Activated CD8-positive, alpha-beta memory T cell treated with anti-CD3 and anti-CD28 coated beads for 48 hours (primary cell): ENCODE measurements around the gene TCF7L1.
"Not testable (repeated sequence)": the region's sequence is repeated elsewhere in the genome, so short reads cannot be mapped to it uniquely, and the experiment has no call there.

Experiments used
- DNase-seq, 3 experiments: peaks; one replicate each; pipeline ENCODE4 v3.0.0-alpha.2; 2020; ENCODE audit warnings: low read depth in 2 of 3, low spot score in 2 of 3

Gene TCF7L1

DNA sequence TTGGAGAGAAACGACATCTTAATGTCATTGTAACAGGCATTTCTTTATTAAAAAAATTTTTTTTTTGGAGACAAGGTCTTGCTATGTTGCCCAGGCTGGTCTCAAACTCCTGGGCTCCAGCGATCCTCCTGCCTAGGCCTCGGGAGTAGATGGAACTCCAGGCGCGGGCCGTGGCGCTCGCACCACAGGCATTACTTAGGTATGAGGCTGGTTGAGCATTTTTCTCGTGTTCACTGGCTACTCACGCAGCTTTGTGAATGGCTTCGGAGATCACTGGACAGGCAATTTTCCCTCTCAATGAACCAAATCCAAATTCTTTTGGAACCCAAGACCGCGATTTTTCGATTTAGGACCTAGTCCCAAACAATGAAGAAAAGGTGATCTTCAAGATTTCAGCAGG is 795 bp upstream of the TCF7L1 start:
- no peak for DNase-seq

DNA sequence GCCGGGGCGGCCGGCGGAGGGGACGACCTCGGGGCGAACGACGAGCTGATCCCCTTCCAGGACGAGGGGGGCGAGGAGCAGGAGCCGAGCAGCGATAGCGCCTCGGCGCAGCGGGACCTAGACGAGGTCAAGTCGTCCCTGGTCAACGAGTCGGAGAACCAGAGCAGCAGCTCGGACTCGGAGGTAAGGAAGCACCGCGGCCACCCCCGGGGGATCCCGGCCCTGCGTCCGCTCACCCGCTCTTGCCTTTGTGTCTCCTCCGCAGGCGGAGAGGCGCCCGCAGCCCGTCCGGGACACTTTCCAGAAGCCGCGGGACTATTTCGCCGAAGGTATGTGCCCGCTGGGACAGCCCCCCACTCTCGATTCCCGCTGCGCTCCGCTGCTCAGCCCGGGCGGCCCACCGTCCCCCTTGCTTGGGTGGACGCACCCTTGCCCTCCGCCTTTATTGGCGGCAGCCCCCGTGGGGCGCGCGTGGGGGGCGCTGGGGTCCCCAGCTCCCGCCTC is 611 bp downstream of the TCF7L1 start:
- DNase-seq = no peak

DNA sequence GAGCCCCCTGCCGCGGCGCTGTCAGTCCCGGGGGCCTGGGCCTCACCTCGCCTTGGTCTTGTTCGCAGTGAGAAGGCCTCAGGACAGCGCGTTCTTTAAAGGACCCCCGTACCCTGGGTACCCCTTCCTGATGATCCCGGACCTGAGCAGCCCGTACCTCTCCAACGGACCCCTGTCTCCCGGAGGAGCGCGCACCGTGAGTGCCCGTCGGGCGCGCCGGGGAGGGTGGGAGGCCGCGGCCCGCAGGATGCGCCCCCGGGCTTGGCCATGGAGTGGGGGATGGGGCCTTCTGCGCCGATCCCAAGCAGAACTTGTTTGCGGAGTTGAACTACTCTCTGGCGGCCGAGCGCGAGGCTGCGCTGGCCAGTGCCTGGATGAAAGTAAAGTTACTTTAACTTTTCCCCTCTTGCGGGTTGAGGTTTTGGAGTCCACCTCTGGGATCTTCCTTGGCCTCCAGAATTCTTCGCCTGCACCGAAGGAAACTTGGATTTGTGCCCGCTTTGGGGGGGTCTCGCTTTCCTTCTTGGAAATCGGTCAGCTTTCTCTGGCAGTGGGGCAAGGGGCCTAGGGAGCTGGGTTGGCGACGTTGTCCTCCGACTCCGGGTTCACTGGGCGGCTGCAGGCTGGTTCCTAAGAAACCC is 1.2 kb downstream of the TCF7L1 start:
- DNase-seq = no peak

DNA sequence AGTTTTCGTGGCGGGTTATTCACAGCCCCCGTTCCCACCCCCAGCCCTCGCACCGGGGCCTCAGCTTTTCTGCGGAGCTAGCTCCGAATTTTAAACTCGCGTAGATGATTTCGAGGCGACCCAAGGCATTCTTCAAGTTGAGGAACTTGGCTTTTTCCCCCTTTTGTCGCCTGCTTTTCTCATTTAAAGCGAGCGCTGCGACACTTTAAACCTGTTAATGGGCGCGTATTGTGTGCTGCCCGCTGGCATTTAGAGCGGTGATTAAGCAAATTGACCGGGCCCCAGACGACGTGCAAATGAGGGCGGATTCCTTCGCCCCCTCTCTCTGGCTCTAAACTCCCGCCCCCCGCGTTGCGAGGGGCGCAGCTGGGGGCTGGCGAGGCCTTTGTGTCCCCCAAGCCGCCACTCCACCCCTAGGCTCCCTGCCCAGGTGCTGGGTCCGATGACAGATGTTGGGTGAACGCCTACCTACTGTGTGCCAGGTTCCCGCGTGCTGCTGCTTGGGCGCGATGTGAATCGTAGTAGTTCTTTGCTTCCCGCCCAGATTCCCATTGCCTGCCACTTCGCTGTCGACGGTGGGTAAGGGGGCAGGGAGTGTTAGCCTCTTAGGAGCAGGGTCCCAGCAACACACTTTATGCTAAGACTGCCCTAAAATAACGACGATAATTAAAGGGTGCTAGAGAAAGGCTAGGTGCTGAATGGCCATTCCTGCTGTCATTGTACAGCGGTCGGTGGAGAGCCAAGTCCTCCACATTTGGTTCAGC is 1.9 kb downstream of the TCF7L1 start:
- DNase-seq = no peak

DNA sequence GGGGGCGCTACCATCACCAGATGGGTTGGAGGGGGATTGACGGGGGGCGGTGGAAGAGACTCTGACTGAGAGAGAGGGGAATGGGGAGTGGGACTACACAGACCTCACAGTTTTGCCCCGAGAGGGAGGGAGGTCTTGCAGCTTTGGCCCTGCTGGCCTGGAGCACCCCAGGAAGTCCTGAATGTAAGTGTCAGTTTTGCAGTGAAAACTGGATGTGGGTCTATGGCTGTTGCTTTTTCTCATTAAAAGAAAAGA is 2.4 kb downstream of the TCF7L1 start:
- no peak for DNase-seq

DNA sequence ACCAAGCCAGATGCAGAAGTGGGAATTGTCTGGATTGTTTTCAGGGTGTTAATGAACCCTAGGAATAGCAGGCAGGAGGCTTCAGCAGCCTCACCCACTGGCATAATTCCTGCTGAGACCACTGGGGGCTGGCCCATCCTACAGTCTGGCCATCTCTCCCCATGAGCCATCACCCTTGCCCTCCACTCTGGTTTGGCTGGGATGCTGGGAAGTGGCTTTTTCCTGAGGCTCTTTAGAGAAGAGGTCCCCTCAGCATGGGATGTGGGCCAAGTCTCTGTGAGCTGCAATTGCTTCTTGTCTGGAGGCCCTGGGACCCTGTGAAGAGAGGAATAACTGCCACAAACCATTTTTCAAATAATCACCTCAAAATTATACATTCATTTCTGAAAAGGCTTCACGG is 4.0 kb downstream of the TCF7L1 start:
- no peak for DNase-seq

DNA sequence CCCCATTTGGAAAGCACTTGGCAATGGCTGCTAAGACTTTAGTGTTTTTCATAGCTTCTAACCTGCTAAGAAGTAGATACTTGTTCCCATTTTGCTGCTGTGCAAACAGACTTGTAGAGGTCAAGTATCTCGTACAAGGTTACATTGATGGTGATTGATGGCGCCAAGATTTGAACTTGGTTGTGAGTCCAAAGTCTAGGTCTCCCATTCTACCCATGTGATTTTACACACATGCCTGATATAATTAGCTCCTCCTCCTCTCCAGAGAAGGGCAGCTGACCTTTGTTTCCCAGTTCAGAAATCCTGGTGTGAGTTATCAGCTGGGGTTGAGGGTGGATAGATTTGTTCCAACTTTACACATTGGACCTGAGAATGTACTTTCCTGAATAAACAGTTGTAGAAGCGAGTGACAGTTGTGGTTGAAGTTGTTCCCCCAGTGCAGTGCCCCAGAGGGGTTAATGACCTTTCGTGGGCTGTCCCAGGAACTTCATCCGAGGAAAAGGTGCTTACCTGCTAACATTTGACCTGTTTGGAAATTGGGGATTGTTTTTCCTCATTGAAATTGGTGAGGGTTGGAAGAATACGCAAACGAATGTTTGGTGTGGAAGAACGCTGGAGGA is 10.4 kb downstream of the TCF7L1 start:
- DNase-seq = no peak

DNA sequence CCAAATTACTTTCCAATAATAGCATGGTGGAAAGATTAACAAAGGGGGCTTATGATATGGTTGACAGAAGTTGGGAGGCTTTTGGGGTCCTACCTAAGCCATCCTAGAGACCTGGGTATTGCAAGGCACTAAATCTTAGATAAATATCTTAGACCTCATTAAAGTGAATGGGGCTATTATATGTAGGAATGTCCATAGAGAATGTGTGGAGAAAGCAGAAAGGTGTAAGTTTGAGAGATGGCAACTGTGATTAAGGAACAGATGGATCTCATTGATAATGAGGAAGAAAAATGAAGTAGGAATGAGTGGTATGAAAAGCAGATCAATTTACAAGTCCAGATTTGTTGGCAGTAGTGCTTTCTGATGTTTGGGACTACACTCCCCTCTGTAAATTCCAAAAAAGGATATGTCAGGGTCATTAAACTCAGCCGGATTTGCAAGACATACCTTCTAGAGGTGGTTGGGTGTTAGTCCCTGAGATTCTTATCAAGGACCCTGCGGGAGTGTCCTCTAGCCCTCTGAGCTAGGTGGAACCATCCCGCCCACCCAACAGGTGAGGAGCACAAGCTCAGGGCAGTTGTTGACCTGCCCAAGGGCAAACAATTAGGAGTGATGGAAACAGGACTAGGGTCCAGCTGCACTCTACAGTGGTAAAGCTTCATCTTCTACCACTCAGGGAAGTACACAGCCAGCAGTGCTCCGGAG is 12.1 kb downstream of the TCF7L1 start:
- no peak for DNase-seq

DNA sequence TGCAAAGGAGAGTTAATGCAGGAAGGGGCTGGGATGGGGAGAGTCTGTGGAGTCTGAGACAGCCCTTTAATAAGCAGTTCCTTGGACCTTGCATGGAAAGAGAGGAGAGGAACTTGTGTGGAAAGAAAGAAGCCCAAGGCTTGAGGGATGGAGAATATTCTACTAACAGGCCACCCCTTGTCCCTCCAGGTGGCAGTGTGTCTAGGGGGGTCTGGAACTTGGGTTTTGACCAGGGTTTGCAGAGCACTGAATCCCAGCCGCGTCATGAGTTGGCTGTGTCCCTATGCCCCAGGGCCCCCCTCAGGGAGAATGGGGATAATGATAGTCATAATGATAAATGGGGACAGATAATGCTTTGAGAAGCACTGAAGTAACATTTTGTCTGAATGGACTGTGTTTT is 15.0 kb downstream of the TCF7L1 start:
- no peak for DNase-seq

DNA sequence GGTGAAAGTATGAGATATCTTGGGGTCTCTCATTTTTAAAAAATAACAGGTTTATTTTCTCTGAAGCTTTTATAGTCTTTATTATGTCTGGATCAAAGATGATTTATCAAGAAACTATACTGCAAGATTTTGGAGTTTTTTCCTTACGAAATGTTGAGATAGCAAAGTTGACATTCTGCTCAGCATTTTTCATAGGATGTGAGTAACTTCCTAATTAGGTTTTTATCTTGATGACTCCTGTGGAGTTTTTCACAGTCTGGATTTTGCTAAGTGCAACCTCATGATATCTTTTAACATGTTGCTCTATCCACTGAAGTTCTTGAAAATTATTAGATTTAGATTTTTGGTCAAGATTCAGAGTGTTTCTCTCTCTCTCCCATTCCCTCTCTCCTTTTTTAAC is 17.8 kb downstream of the TCF7L1 start:
- no peak for DNase-seq

DNA sequence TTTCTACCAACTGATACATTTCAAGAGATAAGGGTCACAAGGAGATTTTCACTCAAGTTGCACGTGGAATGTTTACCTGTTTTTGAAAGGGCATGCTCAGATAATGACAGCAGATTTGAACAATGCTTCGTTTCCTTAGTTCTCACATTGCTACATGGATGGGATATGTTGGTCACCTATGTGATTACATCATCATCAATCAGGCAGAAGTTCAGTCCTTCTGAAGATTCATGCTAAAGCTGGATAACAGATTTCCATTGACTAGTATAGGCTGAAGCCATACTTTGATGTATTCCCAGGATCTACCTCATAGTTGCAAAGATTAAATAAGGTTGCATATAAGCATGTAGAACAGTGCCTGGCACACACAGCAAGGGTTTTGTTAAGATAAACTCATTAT is 19.7 kb downstream of the TCF7L1 start:
- DNase-seq = no peak

DNA sequence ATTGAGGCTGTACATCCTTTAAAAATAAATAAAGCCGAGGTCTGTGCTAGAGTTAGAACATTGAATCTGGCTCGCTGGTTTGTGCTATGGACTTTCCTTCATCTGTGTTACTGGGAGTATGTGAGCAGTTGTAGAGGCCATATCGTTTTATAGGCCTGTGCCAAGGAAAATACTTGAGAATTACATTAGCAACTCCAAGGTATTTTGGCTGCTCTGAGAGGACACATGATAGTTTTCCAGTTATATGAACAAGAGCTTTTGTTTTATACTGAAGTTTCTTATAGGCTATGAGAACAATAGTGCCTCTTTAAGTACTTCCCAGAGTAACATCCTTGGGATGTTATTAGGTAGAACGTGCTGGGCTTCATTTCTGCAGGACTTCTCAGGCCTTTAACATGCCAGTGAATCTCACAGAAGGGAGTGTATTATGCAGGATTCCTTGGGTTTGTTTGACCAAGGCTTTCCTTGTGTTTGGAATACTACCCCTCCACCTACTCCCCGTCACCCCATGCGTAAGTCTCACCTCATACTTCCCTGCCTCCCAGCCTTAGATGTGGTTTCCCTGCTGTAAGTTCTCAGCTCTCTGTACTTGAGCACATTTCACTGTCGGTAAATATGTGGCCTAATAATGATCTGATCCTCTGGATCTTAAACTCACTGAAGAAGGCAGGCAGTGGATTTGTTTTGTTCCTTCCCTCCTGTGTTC is 21.0 kb downstream of the TCF7L1 start:
- DNase-seq = no peak

DNA sequence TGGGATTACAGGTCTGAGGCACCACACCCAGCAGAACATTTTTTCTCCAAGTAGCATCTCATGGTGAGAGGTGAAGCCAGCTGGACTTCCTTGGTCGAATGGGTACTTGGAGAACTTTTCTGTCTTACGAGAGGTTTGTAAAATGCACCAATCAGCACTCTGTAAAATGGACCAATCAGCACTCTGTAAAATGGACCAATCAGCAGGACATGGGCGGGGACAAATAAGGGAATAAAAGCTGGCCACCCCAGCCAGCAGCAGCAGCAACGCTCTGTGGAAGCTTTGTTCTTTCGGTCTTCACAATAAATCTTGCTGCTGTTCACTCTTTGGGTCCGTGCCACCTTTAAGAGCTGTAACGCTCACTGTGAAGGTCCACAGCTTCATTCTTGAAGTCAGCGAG is 21.9 kb downstream of the TCF7L1 start:
- not testable (repeated sequence) for DNase-seq

DNA sequence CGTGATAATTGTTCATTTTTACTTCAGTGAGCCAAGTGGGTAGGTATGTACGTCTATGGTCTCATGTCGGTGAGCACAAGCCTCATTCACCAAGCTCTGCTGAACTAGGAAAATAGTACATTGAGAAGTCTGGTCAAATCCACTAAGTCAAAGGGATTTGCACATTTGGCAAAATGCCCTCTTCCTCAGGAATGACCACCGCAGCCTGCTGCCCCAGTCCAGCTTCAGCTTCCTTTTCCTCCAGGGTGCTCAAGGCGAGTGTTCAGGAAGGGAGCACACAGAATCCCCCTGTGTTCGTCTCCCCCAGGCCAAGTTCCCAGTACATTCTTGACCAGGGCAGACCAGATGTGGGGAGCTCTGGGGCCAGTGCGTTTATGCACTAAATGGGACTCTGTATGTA is 23.0 kb downstream of the TCF7L1 start:
- DNase-seq = no peak

DNA sequence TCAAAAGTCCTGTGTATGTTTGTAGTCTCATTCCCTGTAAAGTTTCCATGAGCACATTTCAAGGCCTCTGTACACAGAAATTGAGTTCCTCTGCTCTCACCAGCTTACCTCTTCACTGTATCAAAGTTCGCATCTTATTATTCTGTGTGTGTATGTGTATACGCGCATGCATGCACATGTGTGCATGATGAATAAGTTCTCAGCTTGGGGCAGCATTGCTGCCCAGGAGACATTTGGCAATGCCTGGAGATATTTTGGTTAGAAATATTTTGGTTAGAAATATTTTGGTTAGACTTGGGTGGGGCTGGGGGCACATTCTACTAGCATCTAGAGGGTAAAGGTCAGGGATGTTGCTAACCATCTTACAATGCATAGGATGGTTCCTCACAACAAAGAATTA is 23.4 kb downstream of the TCF7L1 start:
- no peak for DNase-seq

DNA sequence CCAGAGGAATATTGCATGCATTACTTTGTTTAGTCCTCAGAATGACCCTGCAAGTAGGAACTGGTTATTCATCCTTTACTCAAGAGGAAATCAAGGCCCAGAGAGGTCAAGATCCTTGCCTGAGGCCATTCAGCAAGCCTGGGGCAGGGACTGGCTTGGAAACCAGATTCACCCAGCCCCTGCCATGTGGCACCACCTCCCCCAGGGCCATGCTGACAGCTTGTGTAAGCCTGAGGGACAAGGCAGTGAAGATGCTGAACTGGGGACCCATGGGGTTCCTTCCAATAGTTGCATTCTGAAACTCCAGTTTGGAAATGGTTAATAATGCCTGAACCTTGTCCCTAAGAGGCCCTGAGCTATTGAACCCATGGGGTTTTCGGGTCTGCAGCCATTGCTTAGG is 24.2 kb downstream of the TCF7L1 start:
- DNase-seq = no peak

DNA sequence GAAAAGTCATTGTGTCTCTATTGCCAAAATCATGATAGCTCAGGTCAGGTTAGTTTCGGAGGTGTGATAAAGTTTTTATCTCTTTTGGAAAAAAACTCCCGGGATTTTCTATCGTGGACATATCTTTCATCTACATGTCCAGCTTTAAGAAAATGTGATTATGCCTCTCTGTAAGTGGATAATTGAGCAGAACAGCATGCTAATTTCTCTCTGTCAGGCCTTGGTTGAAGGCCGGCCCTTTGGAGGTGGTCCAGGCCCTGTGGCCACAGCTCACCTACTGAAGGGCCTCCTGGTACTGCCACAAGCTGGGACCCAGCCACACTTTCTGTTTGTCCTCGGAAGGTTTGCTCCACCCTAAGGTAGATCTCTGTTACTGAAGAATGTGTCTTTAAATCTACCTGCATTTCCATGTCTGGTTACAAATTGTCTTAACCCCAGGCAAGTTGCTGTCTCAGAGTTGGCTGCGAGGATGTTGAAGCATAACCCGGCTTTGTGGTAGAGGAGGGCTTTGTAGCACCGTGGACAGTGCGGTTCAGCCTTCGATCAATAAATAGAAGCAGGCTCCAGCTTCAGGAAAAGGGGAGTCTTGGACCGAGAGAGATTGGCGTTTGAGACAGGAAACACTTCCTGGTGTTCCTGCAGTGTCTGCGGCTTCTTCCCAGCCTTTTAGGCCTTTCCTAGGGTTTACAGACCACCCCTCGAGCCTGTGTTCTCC is 25.5 kb downstream of the TCF7L1 start:
- DNase-seq = no peak

DNA sequence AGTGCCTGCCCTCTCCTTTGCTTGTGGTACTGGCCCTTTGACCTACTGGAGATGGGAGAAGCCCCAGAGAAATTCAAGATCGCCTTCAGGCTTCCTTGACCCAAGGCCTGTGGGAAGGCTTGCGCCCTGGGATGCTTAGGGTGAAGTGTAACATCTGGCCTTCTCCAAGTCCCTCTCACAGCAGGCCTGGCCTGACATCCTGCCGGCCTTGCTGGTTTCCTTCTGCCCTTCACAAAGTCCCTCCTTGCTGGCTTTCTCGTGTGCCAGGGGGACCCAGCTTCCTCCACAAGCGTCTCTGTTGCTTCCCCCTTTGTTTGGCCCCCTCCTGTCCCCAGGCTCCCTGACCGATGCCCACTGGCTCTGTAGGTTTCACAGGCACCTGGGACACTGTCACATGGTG is 26.4 kb downstream of the TCF7L1 start:
- no peak for DNase-seq

DNA sequence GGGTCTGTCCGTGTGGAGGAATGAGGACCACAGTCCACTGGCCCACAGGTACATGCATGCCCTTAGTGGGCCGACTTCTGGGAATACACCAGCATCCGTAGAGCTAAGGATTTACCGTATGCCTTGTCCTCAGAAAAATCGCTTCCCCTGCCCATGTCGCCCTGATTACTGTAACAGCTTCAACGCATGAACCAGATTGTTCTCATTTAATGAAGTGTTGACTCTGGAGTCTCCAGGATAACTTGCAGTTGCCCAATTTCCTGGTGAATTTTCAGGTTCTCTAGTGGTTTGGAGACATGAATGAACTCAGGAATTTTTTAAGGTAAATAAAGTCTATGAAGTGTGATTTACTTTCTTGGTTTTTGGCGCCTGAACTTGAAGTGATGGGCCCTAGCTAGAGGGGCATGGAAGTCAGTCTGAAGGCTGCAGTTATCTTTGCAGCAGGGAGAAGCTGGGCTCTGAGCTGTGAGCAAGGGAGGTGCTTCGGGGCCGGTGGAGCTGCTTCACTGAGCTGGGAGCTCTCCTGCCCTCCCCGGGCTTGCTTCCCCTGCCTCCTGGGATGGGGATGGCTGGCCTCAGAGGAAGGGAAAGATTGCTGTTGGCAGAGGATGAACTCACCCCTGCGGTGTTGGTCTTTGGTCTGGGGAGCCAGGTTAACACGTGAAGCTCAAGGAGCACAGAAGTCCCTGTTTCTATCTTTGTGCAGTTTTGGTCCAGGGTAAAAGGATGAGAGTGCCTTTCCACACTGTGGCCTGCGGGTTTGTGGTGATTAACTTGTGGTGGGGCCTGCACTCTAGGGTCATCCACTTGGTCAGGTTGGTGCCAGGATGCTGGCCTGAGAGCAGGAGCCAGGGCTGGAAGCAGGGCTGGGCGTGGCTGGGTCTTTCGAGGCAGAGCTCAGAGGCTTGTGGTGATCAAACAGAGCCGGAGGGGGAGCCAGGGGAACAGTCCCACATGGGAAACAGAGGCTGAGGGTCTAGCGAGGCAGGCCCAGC is 28.1 kb downstream of the TCF7L1 start:
- DNase-seq = no peak
